Measurements from ENCODE around the gene ZNF263. TPM values are rescaled to one million over a fixed set of nuclear protein-coding genes. Genes with fewer than 3 reads are reported as not detected.

The ZNF263 gene
- 10 to 100 TPM; 45.5 to 53.6 (median 47.6) TPM for total RNA-seq

DNA sequence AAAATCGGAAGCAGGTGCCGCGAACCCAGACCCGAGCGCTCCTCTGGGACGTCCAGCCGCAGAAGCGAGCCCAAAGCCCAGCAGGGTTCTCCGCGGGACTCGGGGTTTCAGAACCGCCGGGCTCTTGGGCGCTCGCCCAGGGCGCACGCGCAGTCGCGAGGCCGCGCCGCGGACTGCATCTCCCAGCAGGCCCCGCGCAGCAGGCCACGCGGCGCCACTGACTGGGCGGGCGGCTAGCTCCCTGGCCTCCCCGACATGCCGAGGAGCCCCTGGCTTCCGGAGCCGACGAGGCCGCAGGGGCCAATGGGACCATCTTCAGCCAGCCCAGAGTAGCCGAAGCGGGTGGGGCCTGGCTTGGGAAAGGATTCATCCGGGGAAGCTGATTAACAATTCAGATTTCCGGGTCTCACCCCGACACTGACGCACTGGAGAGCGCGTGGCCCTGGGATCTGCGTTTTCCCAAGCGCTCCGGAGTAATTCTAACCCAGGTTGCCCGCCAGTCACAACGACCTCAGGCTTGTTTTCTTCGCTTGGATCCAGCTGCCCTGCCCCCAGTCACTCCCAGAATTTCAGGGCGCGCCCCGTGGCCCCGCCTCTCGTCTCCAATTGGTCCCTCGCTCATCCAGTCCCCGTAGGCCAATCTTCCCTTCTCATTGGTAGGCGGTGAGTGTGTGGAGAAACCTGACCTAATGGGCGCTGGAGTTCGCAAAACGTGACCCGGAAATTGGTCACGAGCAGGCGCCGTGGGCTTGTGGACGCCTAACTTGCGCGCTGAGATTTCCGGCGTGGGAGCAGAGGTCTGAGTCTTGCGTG lies at the start of gene ZNF263:
ZNF263 (plus strand) TSS at position 762 of the 813 bp plus-strand sequence. CDS start 328 bp downstream, outside the sequence.
- peaks cover 0 to 34% (median 0%) of the 10 kb centered on the region in 3 donors for H3K9me3 ChIP-seq
- peaks cover 0 to 35% (median 16%) of the 10 kb centered on the region in 3 donors for H3K4me1 ChIP-seq
- ATAC-seq: peak; percentile 97
- peak within 1 kb of the TSS; percentile 83 to 100 (median 98) for H3K27ac ChIP-seq
- no peaks in the 10 kb centered on the region for H3K27me3 ChIP-seq
- H3K36me3 ChIP-seq: peaks cover 0 to 34% of the 10 kb centered on the region in 2 donors
- 0% methylated on average over 9 of the region's 72 CpGs; no CpG with 5 or more reads in 1 of the 2 donors for WGBS, 2 donors (ENCODE audit: low coverage in 1 of 2)
- TF ChIP-seq EP300 (IDR thresholded peaks at IDR 0.05) (no peak), POLR2AphosphoS5 (IDR thresholded peaks at IDR 0.05) (peak; percentile 86), POLR2A (IDR thresholded peaks at IDR 0.05) (peak; percentile 55 to 57), CTCF (IDR thresholded peaks at IDR 0.05) (peak in 2 of 4 experiments; percentile 10 to 21)
- H3K4me3 ChIP-seq: peak within 1 kb of the TSS; percentile 88 to 92

GRCh38 chr16:3234543-3234856 lies 48.8 kb upstream of the ZNF263 start:
- H3K27me3 ChIP-seq: no peaks in the 10 kb centered on the region
- TF ChIP-seq POLR2AphosphoS5 (IDR thresholded peaks at IDR 0.05) (no peak), POLR2A (IDR thresholded peaks at IDR 0.05) (no peak), CTCF (IDR thresholded peaks at IDR 0.05) (peak in 1 of 4 experiments; percentile 1), EP300 (IDR thresholded peaks at IDR 0.05) (no peak)
- no peak for ATAC-seq
- H3K36me3 ChIP-seq: peaks cover 11 to 42% of the 10 kb centered on the region in 2 donors
- H3K9me3 ChIP-seq: peaks cover 0 to 25% (median 0%) of the 10 kb centered on the region in 3 donors
- H3K27ac ChIP-seq: peak overlapping the region; percentile 40 to 98 (median 93)
- H3K4me3 ChIP-seq: peak overlapping the region; percentile 53 to 68
- peaks cover 0 to 15% (median 0%) of the 10 kb centered on the region in 3 donors for H3K4me1 ChIP-seq
- 7% methylated on average over 7 of the region's 18 CpGs; no CpG with 5 or more reads in 1 of the 2 donors for WGBS, 2 donors (ENCODE audit: low coverage in 1 of 2)

GRCh38 chr16:3234857-3235561 lies 48.3 kb upstream of the ZNF263 start, which contains the start of gene ZNF200:
Gene ZNF200 (minus strand): TSS chr16:3235158. CDS start chr16:3233755, 1,403 bp downstream.
- 0% methylated on average over 3 of the region's 59 CpGs; no CpG with 5 or more reads in 1 of the 2 donors for WGBS, 2 donors (ENCODE audit: low coverage in 1 of 2)
- peaks cover 0 to 15% (median 0%) of the 10 kb centered on the region in 3 donors for H3K4me1 ChIP-seq
- TF ChIP-seq POLR2A (IDR thresholded peaks at IDR 0.05) (peak; percentile 49 to 57), POLR2AphosphoS5 (IDR thresholded peaks at IDR 0.05) (peak; percentile 80), EP300 (IDR thresholded peaks at IDR 0.05) (no peak), CTCF (IDR thresholded peaks at IDR 0.05) (no peak)
- H3K9me3 ChIP-seq: peaks cover 0 to 20% (median 0%) of the 10 kb centered on the region in 3 donors
- H3K4me3 ChIP-seq: peak within 1 kb of the TSS; percentile 53 to 68
- no peaks in the 10 kb centered on the region for H3K27me3 ChIP-seq
- peak; percentile 99 for ATAC-seq
- H3K36me3 ChIP-seq: peaks cover 11 to 37% of the 10 kb centered on the region in 2 donors
- H3K27ac ChIP-seq: peak within 1 kb of the TSS; percentile 40 to 98 (median 93)

DNA sequence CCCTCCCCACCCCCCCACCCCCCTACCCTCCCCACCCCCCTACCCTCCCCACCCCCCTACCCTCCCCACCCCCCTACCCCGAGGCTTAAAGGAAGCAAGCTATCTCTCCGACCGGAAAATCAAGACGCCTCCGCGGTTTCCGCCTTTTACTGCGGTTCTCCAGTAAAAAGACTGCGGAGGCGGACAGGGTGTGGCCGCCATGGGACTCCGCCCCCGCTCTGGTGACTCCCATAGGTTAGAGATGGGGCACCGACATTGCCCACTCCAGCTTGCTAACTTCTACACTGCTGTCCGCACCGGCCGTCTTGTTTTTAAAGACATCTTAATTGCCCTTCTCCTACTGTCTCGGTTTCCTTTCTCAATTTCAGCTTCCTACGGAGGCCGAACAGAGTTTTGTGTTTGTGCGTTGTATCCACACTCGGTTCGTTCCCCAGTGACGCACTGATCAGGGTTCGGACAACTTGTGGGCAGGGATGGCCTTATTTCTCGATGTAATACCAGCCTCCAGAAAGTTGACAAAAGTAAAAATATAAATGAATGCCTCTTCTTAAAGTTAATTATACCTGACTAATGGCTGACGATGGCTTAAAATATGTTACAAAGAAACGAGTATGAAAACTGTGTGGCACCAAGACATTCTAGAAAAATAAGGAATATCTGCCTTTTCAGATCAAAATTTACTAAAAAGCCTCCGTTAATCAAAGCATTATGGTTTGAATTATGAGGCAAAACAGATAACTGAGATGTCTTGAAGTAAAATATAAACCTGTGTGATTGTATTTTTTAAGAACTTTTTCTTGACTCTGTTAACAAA lies 47.2 kb upstream of the ZNF263 start:
- Histone ChIP-seq H3K9me3 (peaks cover 0 to 9% (median 0%) of the 10 kb centered on the region in 3 donors), H3K36me3 (peaks cover 11 to 26% of the 10 kb centered on the region in 2 donors), H3K4me1 (peaks cover 0 to 15% (median 0%) of the 10 kb centered on the region in 3 donors), H3K27me3 (peaks cover 5% of the 10 kb centered on the region), H3K4me3 (no peak overlapping the region), H3K27ac (no peak overlapping the region)
- ATAC-seq: no peak
- TF ChIP-seq EP300 (IDR thresholded peaks at IDR 0.05): no peak
- TF ChIP-seq CTCF (IDR thresholded peaks at IDR 0.05): no peak
- TF ChIP-seq POLR2AphosphoS5 (IDR thresholded peaks at IDR 0.05): no peak
- no peak for TF ChIP-seq POLR2A (IDR thresholded peaks at IDR 0.05)
- 75 to 91% methylated on average over 7 to 10 of the region's 29 CpGs for WGBS, 2 donors (ENCODE audit: low coverage in 1 of 2)

Measured in gastroesophageal sphincter (tissue), 4 donors.